ENCODE results near the gene AURKA. TPM values are rescaled to one million over a fixed set of nuclear protein-coding genes. Genes with fewer than 3 reads are reported as not detected.

The AURKA gene
- total and polyA plus RNA-seq, 2 of the 8 experiments (the other 6 are each of a cell fraction or from before 2014, with no cell fraction given), result 45.8 to 84.8 TPM

- TF ChIP-seq PHF8 (conservative IDR thresholded peaks at IDR 0.05; ENCODE audit: low read depth, low read length), result 0 out of 2 replicates have a peak, but pooled peaks have one; percentile 28
- TF ChIP-seq SP1 (IDR thresholded peaks at IDR 0.05; ENCODE audit: low read depth, low read length), result peak; percentile 64
- no peak for TF ChIP-seq ATF3 (IDR thresholded peaks at IDR 0.05; ENCODE audit: insufficient read depth, low read depth, low read length)
- no peak for TF ChIP-seq ZNF274 (IDR thresholded peaks at IDR 0.05; ENCODE audit: borderline replicate concordance, extremely low read depth, low read length)
- TF ChIP-seq FOSL1 (IDR thresholded peaks at IDR 0.05; ENCODE audit: insufficient read depth, low read depth, low read length), result 0 out of 2 replicates have a peak, but pooled peaks have one; percentile 18
- TF ChIP-seq, protein P1, sequence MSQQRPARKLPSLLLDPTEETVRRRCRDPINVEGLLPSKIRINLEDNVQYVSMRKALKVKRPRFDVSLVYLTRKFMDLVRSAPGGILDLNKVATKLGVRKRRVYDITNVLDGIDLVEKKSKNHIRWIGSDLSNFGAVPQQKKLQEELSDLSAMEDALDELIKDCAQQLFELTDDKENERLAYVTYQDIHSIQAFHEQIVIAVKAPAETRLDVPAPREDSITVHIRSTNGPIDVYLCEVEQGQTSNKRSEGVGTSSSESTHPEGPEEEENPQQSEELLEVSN (IDR thresholded peaks at IDR 0.05), result no peak
- TF ChIP-seq POLR2A (IDR thresholded peaks at IDR 0.05; ENCODE audit: control extremely low read depth in 1 of 2, low read depth in 2 of 2, low read length in 2 of 2), result no peak
- no peak for TF ChIP-seq RXRA (IDR thresholded peaks at IDR 0.05; ENCODE audit: insufficient read depth, low read depth, low read length)
- no peak for TF ChIP-seq KDM5A (IDR thresholded peaks at IDR 0.05; ENCODE audit: low read length)
- TF ChIP-seq MAX (IDR thresholded peaks at IDR 0.05), result no peak
- TF ChIP-seq SP4 (IDR thresholded peaks at IDR 0.05; ENCODE audit: low read length), result peak; percentile 44; the same call in 1 of the 2 replicates
- TF ChIP-seq, protein P2, sequence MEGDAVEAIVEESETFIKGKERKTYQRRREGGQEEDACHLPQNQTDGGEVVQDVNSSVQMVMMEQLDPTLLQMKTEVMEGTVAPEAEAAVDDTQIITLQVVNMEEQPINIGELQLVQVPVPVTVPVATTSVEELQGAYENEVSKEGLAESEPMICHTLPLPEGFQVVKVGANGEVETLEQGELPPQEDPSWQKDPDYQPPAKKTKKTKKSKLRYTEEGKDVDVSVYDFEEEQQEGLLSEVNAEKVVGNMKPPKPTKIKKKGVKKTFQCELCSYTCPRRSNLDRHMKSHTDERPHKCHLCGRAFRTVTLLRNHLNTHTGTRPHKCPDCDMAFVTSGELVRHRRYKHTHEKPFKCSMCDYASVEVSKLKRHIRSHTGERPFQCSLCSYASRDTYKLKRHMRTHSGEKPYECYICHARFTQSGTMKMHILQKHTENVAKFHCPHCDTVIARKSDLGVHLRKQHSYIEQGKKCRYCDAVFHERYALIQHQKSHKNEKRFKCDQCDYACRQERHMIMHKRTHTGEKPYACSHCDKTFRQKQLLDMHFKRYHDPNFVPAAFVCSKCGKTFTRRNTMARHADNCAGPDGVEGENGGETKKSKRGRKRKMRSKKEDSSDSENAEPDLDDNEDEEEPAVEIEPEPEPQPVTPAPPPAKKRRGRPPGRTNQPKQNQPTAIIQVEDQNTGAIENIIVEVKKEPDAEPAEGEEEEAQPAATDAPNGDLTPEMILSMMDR (IDR thresholded peaks at IDR 0.05; ENCODE audit: control extremely low read depth in 1 of 3, insufficient read depth in 1 of 3, low read depth in 1 of 3, low read length in 3 of 3), result no peak
- TF ChIP-seq NANOG (IDR thresholded peaks at IDR 0.05; ENCODE audit: insufficient read depth, low read depth, low read length, poor library complexity, severe bottlenecking), result no peak
- TF ChIP-seq GABPA (IDR thresholded peaks at IDR 0.05; ENCODE audit: borderline replicate concordance, insufficient read depth, low read length), result no peak
These were observed 33.3 kb downstream of the AURKA start, which contains the start of gene FAM210B (continued) for GRCh38 chr20:56358600-56359211.

Measured in H1 (cell line).